GM19025 (cell line): ENCODE results near the gene PPP1R37.
A peak's percentile ranks its signal among the peaks of the same experiment; 100 is the strongest.

Experiments used
- ATAC-seq: cut with Tn5 transposase; IDR thresholded peaks from one replicate; pipeline ENCODE4 v1.9.1; 2021; ENCODE audit warnings: mild to moderate bottlenecking, low read depth, moderate library complexity; ENCODE audit not compliant: unreplicated experiment

Gene PPP1R37

GRCh38 chr19:45133661-45134060 lies 40.7 kb downstream of the PPP1R37 start:
- no peak for ATAC-seq

GRCh38 chr19:45135176-45135885 lies 42.4 kb downstream of the PPP1R37 start:
- no peak for ATAC-seq

- no peak for ATAC-seq
Measured at GRCh38 chr19:45136507-45137178, 43.7 kb downstream of the PPP1R37 start.

- peak; percentile 81 for ATAC-seq
Measured at GRCh38 chr19:45137179-45137761, 44.3 kb downstream of the PPP1R37 start.

GRCh38 chr19:45138303-45138751 lies 45.3 kb downstream of the PPP1R37 start:
- no peak for ATAC-seq

GRCh38 chr19:45139286-45140143 lies 46.5 kb downstream of the PPP1R37 start:
- no peak for ATAC-seq

- ATAC-seq: no peak
Measured at GRCh38 chr19:45140144-45140503, 47.1 kb downstream of the PPP1R37 start.

- ATAC-seq: no peak
Measured at GRCh38 chr19:45140533-45140932, 47.6 kb downstream of the PPP1R37 start.

GRCh38 chr19:45141203-45141900 lies 48.4 kb downstream of the PPP1R37 start:
- ATAC-seq: no peak

- no peak for ATAC-seq
Measured at GRCh38 chr19:45142016-45142725, 49.2 kb downstream of the PPP1R37 start.

- ATAC-seq: no peak
Measured at GRCh38 chr19:45142726-45143110, 49.7 kb downstream of the PPP1R37 start.

- no peak for ATAC-seq
Measured at GRCh38 chr19:45144431-45145269, 51.7 kb downstream of the PPP1R37 start.

GRCh38 chr19:45145270-45146189 lies 52.6 kb downstream of the PPP1R37 start:
- ATAC-seq: no peak

- no peak for ATAC-seq
Measured at GRCh38 chr19:45146251-45146650, 53.3 kb downstream of the PPP1R37 start.

GRCh38 chr19:45146741-45147205 lies 53.8 kb downstream of the PPP1R37 start:
- ATAC-seq: no peak

GRCh38 chr19:45147835-45148676 lies 55.1 kb downstream of the PPP1R37 start:
- ATAC-seq: no peak

- ATAC-seq: no peak
Measured at GRCh38 chr19:45149129-45149528, 56.1 kb downstream of the PPP1R37 start.
